Measurements from ENCODE around the gene PITPNC1. TPM values are rescaled to one million over a fixed set of nuclear protein-coding genes. Genes with fewer than 3 reads are reported as not detected.
A peak's percentile ranks its signal among the peaks of the same experiment; 100 is the strongest.
"Not testable (repeated sequence)": the region's sequence is repeated elsewhere in the genome, so short reads cannot be mapped to it uniquely, and the experiment has no call there.

The PITPNC1 gene
- total and polyA plus RNA-seq, 4 donors, result 8.0 to 21.1 (median 15.2) TPM

GRCh38 chr17:67639555-67639954 is 262.5 kb downstream of the PITPNC1 start:
- no peak overlapping the region for H3K9ac ChIP-seq (ENCODE audit: insufficient read depth in 1 of 2, low read length in 2 of 2)
- DNase-seq (peak in 1 of 3 donors; percentile 9), ATAC-seq (ENCODE audit: insufficient read depth, low FRiP score) (no peak)
- H3K36me3 ChIP-seq (ENCODE audit: control insufficient read depth in 4 of 4, insufficient read depth in 4 of 4, low read length in 4 of 4), result peaks cover 0 to 3% (median 0%) of the 10 kb centered on the region in 4 donors
- H3K4me1 ChIP-seq (ENCODE audit: control insufficient read depth in 5 of 5, insufficient read depth in 5 of 5, low read length in 5 of 5), result peaks cover 0 to 22% (median 4%) of the 10 kb centered on the region in 5 donors
- H3K27ac ChIP-seq (ENCODE audit: low read depth in 1 of 2, low read length in 1 of 2), result no peak overlapping the region
- TF ChIP-seq CTCF (IDR thresholded peaks at IDR 0.05; ENCODE audit: control extremely low read depth, extremely low read depth), result no peak
- H3K9me3 ChIP-seq (ENCODE audit: control insufficient read depth in 4 of 4, insufficient read depth in 3 of 4, low read length in 3 of 4), result no peaks in the 10 kb centered on the region
- H3K4me3 ChIP-seq, result no peak overlapping the region
- H3K27me3 ChIP-seq (ENCODE audit: control insufficient read depth in 3 of 3, insufficient read depth in 3 of 3, low read length in 2 of 3), result no peaks in the 10 kb centered on the region
- 64 to 86% methylated on average over 4 of the region's 4 CpGs for WGBS, 2 donors

GRCh38 chr17:67639979-67640378 is 262.9 kb downstream of the PITPNC1 start:
- H3K4me1 ChIP-seq (ENCODE audit: control insufficient read depth in 5 of 5, insufficient read depth in 5 of 5, low read length in 5 of 5), result peaks cover 0 to 22% (median 4%) of the 10 kb centered on the region in 5 donors
- no peak for ATAC-seq (ENCODE audit: insufficient read depth, low FRiP score)
- 91 to 92% methylated on average over 8 of the region's 8 CpGs for WGBS, 2 donors

GRCh38 chr17:67642488-67642887 is 265.4 kb downstream of the PITPNC1 start:
- no peak overlapping the region for H3K27ac ChIP-seq (ENCODE audit: low read depth in 1 of 2, low read length in 1 of 2)
- no peak for ATAC-seq (ENCODE audit: insufficient read depth, low FRiP score)
- H3K9me3 ChIP-seq (ENCODE audit: control insufficient read depth in 4 of 4, insufficient read depth in 3 of 4, low read length in 3 of 4), result no peaks in the 10 kb centered on the region
- 89 to 94% methylated on average over 5 of the region's 5 CpGs for WGBS, 2 donors
- peaks cover 0 to 13% (median under 1%) of the 10 kb centered on the region in 5 donors for H3K4me1 ChIP-seq (ENCODE audit: control insufficient read depth in 5 of 5, insufficient read depth in 5 of 5, low read length in 5 of 5)
- H3K27me3 ChIP-seq (ENCODE audit: control insufficient read depth in 3 of 3, insufficient read depth in 3 of 3, low read length in 2 of 3), result no peaks in the 10 kb centered on the region
- H3K4me3 ChIP-seq, result no peak overlapping the region
- TF ChIP-seq CTCF (IDR thresholded peaks at IDR 0.05; ENCODE audit: control extremely low read depth, extremely low read depth), result no peak
- H3K36me3 ChIP-seq (ENCODE audit: control insufficient read depth in 4 of 4, insufficient read depth in 4 of 4, low read length in 4 of 4), result peaks cover 0 to 4% (median 0%) of the 10 kb centered on the region in 4 donors
- H3K9ac ChIP-seq (ENCODE audit: insufficient read depth in 1 of 2, low read length in 2 of 2), result no peak overlapping the region
- no peak for DNase-seq

More at GRCh38 chr17:67639979-67640378, 262.9 kb downstream of the PITPNC1 start:
- DNase-seq, result peak; percentile 25 to 75 (median 70)
- no peaks in the 10 kb centered on the region for H3K27me3 ChIP-seq (ENCODE audit: control insufficient read depth in 3 of 3, insufficient read depth in 3 of 3, low read length in 2 of 3)
- no peak overlapping the region for H3K4me3 ChIP-seq
- H3K36me3 ChIP-seq (ENCODE audit: control insufficient read depth in 4 of 4, insufficient read depth in 4 of 4, low read length in 4 of 4), result peaks cover 0 to 3% (median 0%) of the 10 kb centered on the region in 4 donors
- no peak for TF ChIP-seq CTCF (IDR thresholded peaks at IDR 0.05; ENCODE audit: control extremely low read depth, extremely low read depth)
- H3K9ac ChIP-seq (ENCODE audit: insufficient read depth in 1 of 2, low read length in 2 of 2), result no peak overlapping the region
- H3K27ac ChIP-seq (ENCODE audit: low read depth in 1 of 2, low read length in 1 of 2), result no peak overlapping the region
- no peaks in the 10 kb centered on the region for H3K9me3 ChIP-seq (ENCODE audit: control insufficient read depth in 4 of 4, insufficient read depth in 3 of 4, low read length in 3 of 4)

- Histone ChIP-seq H3K9ac (ENCODE audit: insufficient read depth in 1 of 2, low read length in 2 of 2) (no peak overlapping the region), H3K4me3 (no peak overlapping the region), H3K27ac (ENCODE audit: low read depth in 1 of 2, low read length in 1 of 2) (no peak overlapping the region), H3K9me3 (ENCODE audit: control insufficient read depth in 4 of 4, insufficient read depth in 3 of 4, low read length in 3 of 4) (no peaks in the 10 kb centered on the region), H3K4me1 (ENCODE audit: control insufficient read depth in 5 of 5, insufficient read depth in 5 of 5, low read length in 5 of 5) (peaks cover 0 to 15% (median 0%) of the 10 kb centered on the region in 5 donors), H3K36me3 (ENCODE audit: control insufficient read depth in 4 of 4, insufficient read depth in 4 of 4, low read length in 4 of 4) (peaks cover 0 to 1% (median 0%) of the 10 kb centered on the region in 4 donors), H3K27me3 (ENCODE audit: control insufficient read depth in 3 of 3, insufficient read depth in 3 of 3, low read length in 2 of 3) (no peaks in the 10 kb centered on the region)
- TF ChIP-seq CTCF (IDR thresholded peaks at IDR 0.05; ENCODE audit: control extremely low read depth, extremely low read depth), result no peak
- WGBS, 2 donors, result 92 to 97% methylated on average over 5 of the region's 5 CpGs
- ATAC-seq (ENCODE audit: insufficient read depth, low FRiP score), result no peak
- no peak for DNase-seq
These were observed 267.0 kb downstream of the PITPNC1 start for GRCh38 chr17:67644061-67644460.

GRCh38 chr17:67645195-67645594 is 268.1 kb downstream of the PITPNC1 start:
- not testable (repeated sequence) for H3K4me1 ChIP-seq (ENCODE audit: control insufficient read depth in 5 of 5, insufficient read depth in 5 of 5, low read length in 5 of 5); H3K27me3 ChIP-seq (ENCODE audit: control insufficient read depth in 3 of 3, insufficient read depth in 3 of 3, low read length in 2 of 3); H3K36me3 ChIP-seq (ENCODE audit: control insufficient read depth in 4 of 4, insufficient read depth in 4 of 4, low read length in 4 of 4); H3K27ac ChIP-seq (ENCODE audit: low read depth in 1 of 2, low read length in 1 of 2); ATAC-seq (ENCODE audit: insufficient read depth, low FRiP score); DNase-seq; H3K9me3 ChIP-seq (ENCODE audit: control insufficient read depth in 4 of 4, insufficient read depth in 3 of 4, low read length in 3 of 4); H3K4me3 ChIP-seq; H3K9ac ChIP-seq (ENCODE audit: insufficient read depth in 1 of 2, low read length in 2 of 2)
- WGBS, 2 donors, result 96 to 99% methylated on average over 8 of the region's 8 CpGs

Data from lung (tissue), 12 donors.